Thyroid gland (tissue), 4 donors: ENCODE data around the gene TRAPPC2. TPM values are rescaled to one million over a fixed set of nuclear protein-coding genes. Genes with fewer than 3 reads are reported as not detected.
"Not testable (repeated sequence)": the region's sequence is repeated elsewhere in the genome, so short reads cannot be mapped to it uniquely, and the experiment has no call there.

ENCODE experiments used
- DNase-seq, 2 donors: peaks; one replicate each; pipeline ENCODE4 v3.0.0-alpha.2; 2019
- H3K27ac ChIP-seq, 3 donors: fragments of 200-600 bp; sonication (generic); 1 replicate in 2 of 3; 2 replicates in 1 of 3; pipeline ENCODE4 v1.5.1; 2016 to 2019; ENCODE audit warnings: mild to moderate bottlenecking in 1 of 3, moderate library complexity in 1 of 3
- H3K27me3 ChIP-seq: fragments of 200-600 bp; sonication (generic); one replicate; pipeline ENCODE4 v1.5.1; 2019
- H3K36me3 ChIP-seq, 2 donors: fragments of 200-600 bp; sonication (generic); one replicate each; pipeline ENCODE4 v1.5.1; 2016 to 2019
- H3K4me1 ChIP-seq, 2 donors: fragments of 200-600 bp; sonication (generic); one replicate each; pipeline ENCODE4 v1.5.1; 2017 to 2019
- H3K4me3 ChIP-seq, 3 donors: fragments of 200-600 bp; sonication (generic); replicated peaks in 1 of 3; 1 replicate in 2 of 3; 2 replicates in 1 of 3; pipeline ENCODE4 v1.5.1; 2016; ENCODE audit warnings: mild to moderate bottlenecking in 1 of 3
- H3K9me3 ChIP-seq: fragments of 200-600 bp; sonication (generic); one replicate; pipeline ENCODE4 v1.5.1; 2017
- POLR2A ChIP-seq, 2 donors: fragments of 450-650 bp; IDR thresholded peaks; one replicate each; pipeline ENCODE4 v1.6.1; 2017; ENCODE audit warnings: antibody characterized with exemption in 2 of 2, mild to moderate bottlenecking in 2 of 2, moderate library complexity in 1 of 2
- WGBS, 2 donors: methylation state at CpG; one replicate each; pipeline ENCODE4 v1.1.5; 2017; 5-methylcytosine and 5-hydroxymethylcytosine counted together
- intact Hi-C: fragments of 100-400 bp; cut with DNase I; formaldehyde crosslinking; loops from one replicate; pipeline ENCODE4 v1.15.1; 2023
- total RNA-seq, 4 donors: library from RNA; depleted of rRNA; stranded (reverse); fragments of >200 nt; gene quantifications; one replicate each; pipeline ENCODE4 v1.2.3, GENCODE V29; 2016
- TF ChIP-seq, protein P1 (sequence below), 6 experiments: fragments of 200-600 bp in 3 of 6; fragments of 450-650 bp in 3 of 6; sonication (generic) in 3 of 6; IDR thresholded peaks; one replicate each; pipeline ENCODE4 v1.5.1; 2016 to 2019; ENCODE audit warnings: antibody characterized with exemption in 6 of 6, mild to moderate bottlenecking in 2 of 6, inconsistent platforms in 1 of 6, moderate library complexity in 1 of 6

The TRAPPC2 gene
- total RNA-seq, 4 donors from 2014 or later: 18.9 to 27.7 (median 22.1) TPM

DNA sequence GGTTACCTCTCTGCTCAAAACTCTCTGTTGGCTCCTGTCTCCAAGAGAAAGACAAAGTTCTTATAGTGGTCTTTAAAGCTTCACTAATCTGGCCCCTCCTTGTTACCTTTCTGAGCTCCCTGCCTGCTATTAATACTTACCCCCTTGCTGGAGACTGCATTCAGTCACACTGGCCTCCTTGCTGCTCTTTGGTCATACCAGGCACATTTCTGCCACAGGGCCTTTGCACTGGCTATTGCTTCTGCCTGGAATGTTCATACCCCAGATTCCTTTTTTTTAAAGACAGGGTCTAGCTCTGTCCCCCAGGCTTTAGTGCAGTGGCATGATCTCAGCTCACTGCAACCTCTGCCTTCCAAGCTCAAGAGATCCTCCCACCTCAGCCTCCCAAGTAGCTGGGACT lies 61.4 kb downstream of the TRAPPC2 start:
- no peaks in the 10 kb centered on the region for H3K36me3 ChIP-seq
- intact Hi-C loops: no loop called here
- H3K9me3 ChIP-seq: no peaks in the 10 kb centered on the region
- no peaks in the 10 kb centered on the region for H3K27me3 ChIP-seq
- peaks cover 5 to 17% of the 10 kb centered on the region in 2 donors for H3K4me1 ChIP-seq
- DNase-seq: no peak
- H3K27ac ChIP-seq: no peak overlapping the region
- no peak overlapping the region for H3K4me3 ChIP-seq
- TF ChIP-seq POLR2A (IDR thresholded peaks at IDR 0.05): no peak
- TF ChIP-seq, protein P1, sequence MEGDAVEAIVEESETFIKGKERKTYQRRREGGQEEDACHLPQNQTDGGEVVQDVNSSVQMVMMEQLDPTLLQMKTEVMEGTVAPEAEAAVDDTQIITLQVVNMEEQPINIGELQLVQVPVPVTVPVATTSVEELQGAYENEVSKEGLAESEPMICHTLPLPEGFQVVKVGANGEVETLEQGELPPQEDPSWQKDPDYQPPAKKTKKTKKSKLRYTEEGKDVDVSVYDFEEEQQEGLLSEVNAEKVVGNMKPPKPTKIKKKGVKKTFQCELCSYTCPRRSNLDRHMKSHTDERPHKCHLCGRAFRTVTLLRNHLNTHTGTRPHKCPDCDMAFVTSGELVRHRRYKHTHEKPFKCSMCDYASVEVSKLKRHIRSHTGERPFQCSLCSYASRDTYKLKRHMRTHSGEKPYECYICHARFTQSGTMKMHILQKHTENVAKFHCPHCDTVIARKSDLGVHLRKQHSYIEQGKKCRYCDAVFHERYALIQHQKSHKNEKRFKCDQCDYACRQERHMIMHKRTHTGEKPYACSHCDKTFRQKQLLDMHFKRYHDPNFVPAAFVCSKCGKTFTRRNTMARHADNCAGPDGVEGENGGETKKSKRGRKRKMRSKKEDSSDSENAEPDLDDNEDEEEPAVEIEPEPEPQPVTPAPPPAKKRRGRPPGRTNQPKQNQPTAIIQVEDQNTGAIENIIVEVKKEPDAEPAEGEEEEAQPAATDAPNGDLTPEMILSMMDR (IDR thresholded peaks at IDR 0.05): no peak

GRCh38 chrX:13670197-13670596 lies 64.2 kb downstream of the TRAPPC2 start:
- DNase-seq: no peak

DNA sequence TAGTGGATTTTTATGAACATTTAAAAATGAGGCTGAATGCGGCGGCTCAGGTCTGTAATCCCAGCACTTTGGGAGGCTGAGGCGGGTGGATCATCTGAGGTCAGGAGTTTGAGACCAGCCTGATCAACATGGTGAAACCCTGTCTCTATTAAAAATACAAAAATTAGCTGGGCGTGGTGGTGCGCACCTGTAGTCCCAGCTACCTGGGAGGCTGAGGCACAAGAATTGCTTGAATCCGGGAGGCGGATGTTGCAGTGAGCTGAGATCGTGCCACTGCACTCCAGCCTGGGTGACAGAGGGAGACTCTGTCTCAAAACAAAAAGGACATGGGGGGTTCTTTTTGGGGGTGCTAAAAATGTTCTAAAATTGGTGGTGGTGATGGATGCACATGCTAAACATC lies 64.7 kb downstream of the TRAPPC2 start:
- DNase-seq, H3K27me3 ChIP-seq, intact Hi-C loops, H3K9me3 ChIP-seq, H3K36me3 ChIP-seq, H3K4me3 ChIP-seq: not testable (repeated sequence)
- Histone ChIP-seq H3K27ac (peak overlapping the region; percentile 87 to 93 (median 93)), H3K4me1 (peaks cover 5 to 34% of the 10 kb centered on the region in 2 donors)
- 90 to 97% methylated on average over 5 to 8 of the region's 8 CpGs for WGBS, 2 donors

More at GRCh38 chrX:13670197-13670596, 64.2 kb downstream of the TRAPPC2 start:
- Histone ChIP-seq H3K4me3 (no peak overlapping the region), H3K27ac (peak overlapping the region in 1 of 3 donors; percentile 93), H3K9me3 (no peaks in the 10 kb centered on the region), H3K27me3 (no peaks in the 10 kb centered on the region), H3K4me1 (peaks cover 5 to 34% of the 10 kb centered on the region in 2 donors), H3K36me3 (no peaks in the 10 kb centered on the region)
- intact Hi-C loops: no loop called here
- WGBS, 2 donors: 93 to 94% methylated on average over 5 of the region's 5 CpGs
- TF ChIP-seq, protein P1 (IDR thresholded peaks at IDR 0.05): no peak
- no peak for TF ChIP-seq POLR2A (IDR thresholded peaks at IDR 0.05)

DNA sequence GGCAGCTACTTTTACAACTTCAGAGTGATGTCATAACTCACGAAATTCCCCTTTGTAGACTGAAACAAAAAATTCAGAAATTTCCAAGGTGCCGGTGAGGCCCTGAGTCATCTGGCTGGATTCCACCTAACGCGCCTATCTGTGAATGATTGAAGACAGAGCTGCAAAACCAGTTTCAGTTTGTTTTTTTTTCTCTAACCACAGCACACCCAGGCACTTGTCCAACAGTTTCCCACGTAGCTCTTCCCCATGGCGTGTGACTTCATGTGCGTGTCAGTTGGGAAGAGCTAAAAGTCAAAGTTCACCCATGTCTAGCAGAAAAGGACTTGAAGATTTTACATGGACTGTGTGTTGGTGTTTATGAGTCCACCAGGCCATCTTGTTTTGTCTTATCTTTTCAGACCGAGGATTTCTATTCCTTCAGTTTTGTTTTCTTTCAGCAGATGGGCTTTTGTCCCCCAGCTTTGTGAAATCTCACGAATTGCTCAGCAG lies 65.1 kb downstream of the TRAPPC2 start:
- Histone ChIP-seq H3K27ac (peak overlapping the region; percentile 87 to 93 (median 93)), H3K4me3 (no peak overlapping the region), H3K4me1 (peaks cover 5 to 34% of the 10 kb centered on the region in 2 donors), H3K9me3 (no peaks in the 10 kb centered on the region), H3K27me3 (no peaks in the 10 kb centered on the region), H3K36me3 (no peaks in the 10 kb centered on the region)
- WGBS, 2 donors: 6 to 14% methylated on average over 9 of the region's 9 CpGs
- TF ChIP-seq, protein P1 (IDR thresholded peaks at IDR 0.05): no peak
- no peak for TF ChIP-seq POLR2A (IDR thresholded peaks at IDR 0.05)
- DNase-seq: peak; percentile 88
- intact Hi-C loops: no loop called here

DNA sequence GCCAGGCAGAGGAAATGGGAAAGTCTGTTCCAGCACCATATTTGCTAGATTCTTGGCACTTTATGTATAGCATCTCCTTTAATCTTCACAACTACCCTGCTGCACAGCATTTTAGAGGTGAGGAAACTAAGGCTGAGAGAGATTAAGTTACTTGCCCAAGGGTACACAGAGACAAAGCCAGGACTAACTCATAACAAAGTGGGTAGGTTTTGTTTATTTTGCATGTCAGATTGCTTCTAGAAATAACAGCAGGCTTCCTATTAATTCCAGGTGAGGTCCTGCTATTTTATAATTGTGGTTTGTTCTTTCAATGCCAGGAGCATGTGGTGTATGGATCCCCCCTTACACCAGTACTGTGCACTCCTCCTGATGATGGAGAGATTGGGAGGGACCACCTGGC lies 66.5 kb downstream of the TRAPPC2 start:
- TF ChIP-seq, protein P1 (IDR thresholded peaks at IDR 0.05): no peak
- TF ChIP-seq POLR2A (IDR thresholded peaks at IDR 0.05): no peak
- intact Hi-C loops: no loop called here
- Histone ChIP-seq H3K27me3 (no peaks in the 10 kb centered on the region), H3K4me3 (no peak overlapping the region), H3K9me3 (no peaks in the 10 kb centered on the region), H3K36me3 (no peaks in the 10 kb centered on the region), H3K27ac (peak overlapping the region; percentile 81 to 93 (median 87)), H3K4me1 (peaks cover 5 to 34% of the 10 kb centered on the region in 2 donors)
- DNase-seq: no peak
